Natural killer cell treated with Interleukin-12 subunit alpha and Interleukin-12 subunit beta and Interleukin-15 and Interleukin-18, amount 100 ng/mL, for 72 hours (primary cell): ENCODE data around the gene SMURF1. TPM values are rescaled to one million over a fixed set of nuclear protein-coding genes. Genes with fewer than 3 reads are reported as not detected.

Source experiments
- ATAC-seq, 2 donors: fragments of 150-1000 bp; cut with Tn5 transposase in 1 of 2; sonication (Bioruptor Pico), chemical (Tn5 transposase) in 1 of 2; 2 replicates each; pipeline ENCODE4 v1.10.0; 2021
- DNase-seq: peaks from one replicate; pipeline ENCODE4 v3.0.0; 2022; ENCODE audit warnings: low spot score
- H3K27ac Mint-ChIP-seq, 2 donors: 1 replicate in 1 of 2; 2 replicates in 1 of 2; pipeline ENCODE4 v1.8.0; 2022; ENCODE audit warnings: mixed read lengths in 2 of 2, mild to moderate bottlenecking in 1 of 2, moderate library complexity in 1 of 2
- H3K27me3 Mint-ChIP-seq, 2 donors: 1 replicate in 1 of 2; 2 replicates in 1 of 2; pipeline ENCODE4 v1.8.0; 2022; ENCODE audit warnings: mixed read lengths in 2 of 2
- H3K36me3 Mint-ChIP-seq: one replicate; pipeline ENCODE4 v1.8.0; 2022; ENCODE audit warnings: mixed read lengths
- H3K4me1 Mint-ChIP-seq, 2 donors: 1 replicate in 1 of 2; 2 replicates in 1 of 2; pipeline ENCODE4 v1.8.0; 2022; ENCODE audit warnings: low read depth in 2 of 2, mixed read lengths in 2 of 2, mild to moderate bottlenecking in 1 of 2
- H3K4me3 Mint-ChIP-seq: one replicate; pipeline ENCODE4 v1.8.0; 2022; ENCODE audit warnings: mixed read lengths
- H3K9me3 Mint-ChIP-seq: 2 replicates; pipeline ENCODE4 v1.8.0; 2022; ENCODE audit warnings: mixed read lengths
- total RNA-seq, 2 donors: library from RNA; stranded (reverse); gene quantifications; one replicate each; pipeline ENCODE4 v1.2.3, GENCODE V29; 2022

Gene SMURF1
- total RNA-seq, 2 donors from 2014 or later = 19.9 to 27.1 TPM

DNA sequence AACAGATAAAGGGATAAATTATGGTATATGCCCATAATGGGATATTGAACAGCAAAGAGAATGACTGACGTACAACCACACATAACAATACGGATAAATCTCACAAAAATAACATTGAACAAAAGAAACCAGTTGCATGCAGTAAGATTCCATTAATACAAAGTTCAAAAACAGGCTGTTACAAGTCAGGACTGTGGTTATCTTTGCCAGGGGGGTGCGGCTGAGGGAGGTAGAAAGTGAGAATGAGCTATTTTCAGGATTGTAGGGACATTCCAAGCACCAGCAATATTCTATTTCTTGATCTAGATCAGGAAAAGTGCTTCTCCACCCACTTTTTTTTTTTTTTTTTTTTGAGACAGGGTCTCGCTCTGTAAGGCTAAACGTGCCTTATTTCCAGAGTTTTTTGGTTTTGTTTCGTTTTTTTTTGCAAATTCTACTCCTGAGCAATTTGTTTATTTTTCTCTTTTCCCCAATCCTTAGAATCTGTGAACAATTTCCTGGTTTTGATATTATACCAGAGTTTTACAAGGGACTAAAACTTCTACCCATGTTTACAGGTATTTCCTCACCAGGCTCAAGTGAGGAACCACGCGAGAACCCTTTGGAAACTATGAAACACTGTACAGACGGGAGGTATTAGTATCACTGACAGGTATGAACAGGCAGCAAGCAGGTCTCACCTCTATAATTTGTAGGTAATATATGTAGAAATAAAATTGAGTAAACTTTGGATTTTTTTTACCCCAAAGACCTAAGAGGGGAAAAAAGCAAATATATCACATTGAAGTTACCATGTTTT is 9.9 kb downstream of the SMURF1 start:
- peaks cover 38% of the 10 kb centered on the region in 2 donors for H3K4me1 Mint-ChIP-seq

DNA sequence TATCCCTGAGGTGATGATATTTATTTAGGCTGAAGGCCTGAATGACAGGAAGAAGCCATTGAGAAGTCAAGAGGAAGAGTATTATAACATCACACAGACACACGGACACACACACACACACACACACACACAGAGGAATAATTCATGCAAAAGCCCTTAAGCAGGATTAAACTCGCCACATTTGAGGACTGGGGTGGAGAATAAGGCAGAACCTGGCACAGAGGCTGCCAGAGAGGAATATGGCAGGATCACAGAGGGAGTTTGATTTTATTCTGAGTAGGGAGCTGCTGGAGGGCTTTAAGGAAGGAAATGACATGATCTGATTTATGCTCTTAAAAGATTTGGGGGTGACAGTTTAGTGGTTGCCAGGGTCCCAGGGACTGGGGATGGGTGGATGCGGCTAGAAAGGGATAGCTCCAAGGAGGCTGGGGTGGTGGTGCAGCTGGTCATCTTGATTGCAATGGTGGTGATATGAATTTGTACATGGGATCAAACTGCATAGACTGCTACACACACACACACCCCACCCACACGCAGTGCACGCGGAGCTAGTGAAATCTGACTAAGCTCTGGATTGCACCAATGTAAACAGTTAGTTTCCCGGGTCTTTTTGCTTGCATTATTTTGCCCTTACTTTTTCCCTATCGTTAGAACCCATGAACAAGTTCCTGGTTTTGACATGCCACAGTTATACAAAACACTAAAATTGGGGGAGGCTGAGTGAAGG is 11.2 kb downstream of the SMURF1 start:
- H3K27me3 Mint-ChIP-seq = no peaks in the 10 kb centered on the region
- no peaks in the 10 kb centered on the region for H3K36me3 Mint-ChIP-seq
- H3K4me3 Mint-ChIP-seq = no peak overlapping the region
- peaks cover 29 to 30% of the 10 kb centered on the region in 2 donors for H3K4me1 Mint-ChIP-seq
- ATAC-seq (no peak), DNase-seq (no peak)
- H3K27ac Mint-ChIP-seq = no peak overlapping the region
- H3K9me3 Mint-ChIP-seq = no peaks in the 10 kb centered on the region

More for the DNA sequence above, 9.9 kb downstream of the SMURF1 start:
- Mint-ChIP-seq H3K4me3 (no peak overlapping the region), H3K36me3 (no peaks in the 10 kb centered on the region), H3K9me3 (no peaks in the 10 kb centered on the region), H3K27me3 (no peaks in the 10 kb centered on the region), H3K27ac (no peak overlapping the region)
- no peak for ATAC-seq
- DNase-seq = no peak

DNA sequence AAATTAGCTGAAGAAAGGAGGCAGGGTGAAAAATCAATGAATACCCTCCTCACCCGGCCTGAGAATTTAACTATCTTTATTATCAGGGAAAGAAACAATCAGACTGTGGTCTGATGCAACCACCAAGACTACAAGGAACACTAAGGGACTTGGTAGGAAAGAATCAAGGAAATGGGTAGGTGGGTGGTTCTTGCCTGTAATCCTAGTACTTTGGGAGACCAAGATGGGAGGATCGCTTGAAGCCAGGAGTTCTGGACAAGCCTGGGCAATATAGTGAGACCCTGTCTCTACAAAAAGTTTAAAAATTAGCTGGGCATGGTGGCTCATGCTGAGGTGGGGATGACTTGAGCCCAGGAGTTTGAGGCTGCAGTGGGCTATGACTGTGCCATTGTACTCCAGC is 12.6 kb downstream of the SMURF1 start:
- Mint-ChIP-seq H3K27ac (no peak overlapping the region), H3K4me1 (peaks cover 31 to 36% of the 10 kb centered on the region in 2 donors), H3K9me3 (no peaks in the 10 kb centered on the region), H3K36me3 (no peaks in the 10 kb centered on the region), H3K27me3 (no peaks in the 10 kb centered on the region), H3K4me3 (no peak overlapping the region)
- ATAC-seq (no peak), DNase-seq (no peak)

DNA sequence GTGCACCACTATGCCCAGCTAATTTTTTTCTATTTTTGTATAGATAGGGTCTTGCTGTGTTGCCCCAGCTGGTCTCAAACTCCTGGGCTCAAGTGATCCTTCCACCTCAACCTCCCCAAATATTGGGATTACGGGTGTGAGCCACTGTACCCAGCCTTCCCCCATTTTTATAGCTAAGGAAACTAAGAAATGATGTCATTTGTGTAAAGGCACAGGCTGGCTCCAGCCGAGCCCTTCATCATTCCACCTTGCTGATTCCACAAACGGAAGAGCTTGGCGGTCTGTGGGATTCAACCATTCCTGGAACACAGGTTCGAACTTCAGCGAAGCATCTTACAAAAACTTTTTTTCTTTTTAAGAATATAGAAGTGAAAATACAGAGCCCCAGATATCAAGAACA is 14.4 kb downstream of the SMURF1 start:
- peaks cover 34% of the 10 kb centered on the region in 2 donors for H3K4me1 Mint-ChIP-seq

DNA sequence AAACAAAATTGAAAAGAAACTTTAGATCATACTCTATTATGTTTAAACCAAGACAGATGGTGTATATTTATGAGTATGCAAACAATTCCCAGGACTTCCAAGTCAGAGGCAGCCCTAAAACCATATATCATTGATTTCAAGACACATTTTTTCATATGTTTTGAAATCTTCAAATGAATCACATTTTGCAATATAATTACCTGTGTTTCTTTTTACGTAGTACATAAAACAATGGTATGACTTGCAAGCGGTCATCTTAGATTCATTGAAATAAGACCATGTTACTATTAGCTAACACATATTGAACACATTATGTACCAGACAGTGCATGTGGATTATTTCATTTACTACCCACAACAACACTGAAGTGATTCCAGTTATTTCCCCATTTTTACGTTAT is 14.9 kb downstream of the SMURF1 start:
- Mint-ChIP-seq H3K36me3 (no peaks in the 10 kb centered on the region), H3K9me3 (no peaks in the 10 kb centered on the region), H3K27ac (no peak overlapping the region), H3K4me3 (no peak overlapping the region), H3K4me1 (peaks cover 36 to 37% of the 10 kb centered on the region in 2 donors), H3K27me3 (no peaks in the 10 kb centered on the region)
- DNase-seq (no peak), ATAC-seq (no peak)

More for the DNA sequence above, 14.4 kb downstream of the SMURF1 start:
- DNase-seq (no peak), ATAC-seq (no peak)
- H3K27me3 Mint-ChIP-seq = no peaks in the 10 kb centered on the region
- no peak overlapping the region for H3K4me3 Mint-ChIP-seq
- H3K36me3 Mint-ChIP-seq = no peaks in the 10 kb centered on the region
- no peaks in the 10 kb centered on the region for H3K9me3 Mint-ChIP-seq
- H3K27ac Mint-ChIP-seq = no peak overlapping the region

DNA sequence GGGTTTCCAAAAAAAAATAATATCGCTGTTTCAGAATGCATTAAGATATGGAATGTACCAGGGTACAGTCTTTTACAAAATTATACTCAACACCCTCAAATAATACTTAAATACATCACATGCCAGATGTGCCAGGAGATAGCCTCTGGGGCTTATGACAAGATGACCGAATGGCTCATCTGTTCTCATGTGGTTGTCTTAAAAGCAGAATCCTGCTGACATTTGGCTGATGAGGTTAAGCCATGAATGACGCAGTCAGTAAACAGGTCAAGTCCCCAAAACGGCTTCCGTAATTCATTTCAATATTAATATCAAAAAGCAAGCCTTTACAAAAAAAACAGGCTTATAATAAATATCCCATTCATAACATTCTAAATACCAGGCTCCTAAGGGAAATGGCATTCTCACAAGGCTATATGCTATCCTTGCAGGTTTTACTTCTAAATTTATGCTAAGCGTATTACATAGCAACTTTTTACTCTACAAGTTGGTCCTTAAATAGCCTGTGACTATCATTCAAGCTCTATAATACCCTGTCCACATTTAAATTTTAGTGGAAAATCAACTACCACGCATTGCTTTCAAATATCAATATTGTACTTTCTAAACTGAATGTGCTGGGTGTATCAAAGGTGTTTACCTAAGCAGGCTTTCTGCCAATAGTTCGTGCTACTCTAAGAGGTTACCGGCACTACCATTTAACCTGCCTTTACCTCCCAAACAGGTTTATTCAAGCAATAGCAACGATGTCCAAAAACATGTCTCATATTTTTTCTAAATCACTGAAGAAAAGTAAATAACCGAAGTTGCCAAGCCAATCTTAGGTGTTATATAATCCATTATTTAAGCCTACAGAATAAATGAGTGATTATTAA is 15.6 kb downstream of the SMURF1 start:
- H3K27me3 Mint-ChIP-seq = no peaks in the 10 kb centered on the region
- no peak for DNase-seq
- no peaks in the 10 kb centered on the region for H3K36me3 Mint-ChIP-seq
- no peak overlapping the region for H3K4me3 Mint-ChIP-seq
- H3K27ac Mint-ChIP-seq = no peak overlapping the region
- no peak for ATAC-seq
- H3K4me1 Mint-ChIP-seq = peaks cover 37 to 39% of the 10 kb centered on the region in 2 donors
- no peaks in the 10 kb centered on the region for H3K9me3 Mint-ChIP-seq

DNA sequence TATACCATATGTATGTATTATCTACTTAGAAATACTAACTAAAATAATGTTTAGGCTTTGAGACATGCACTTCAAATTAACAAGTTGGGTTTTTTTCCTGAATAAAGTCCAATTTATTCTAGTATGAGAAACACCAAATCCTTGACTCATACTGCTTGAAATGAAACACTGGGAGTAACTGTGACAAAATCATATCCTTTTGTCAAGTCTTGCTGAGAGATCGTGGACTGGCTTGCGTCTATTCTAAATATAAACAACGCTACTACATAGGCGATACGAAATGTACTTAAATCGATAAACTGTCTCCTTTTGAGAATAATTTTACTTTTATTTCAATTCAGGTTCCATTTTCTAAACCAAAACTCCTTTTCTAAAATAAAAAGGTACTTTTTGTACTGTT is 16.3 kb downstream of the SMURF1 start:
- Mint-ChIP-seq H3K27me3 (no peaks in the 10 kb centered on the region), H3K27ac (no peak overlapping the region), H3K4me3 (no peak overlapping the region), H3K9me3 (no peaks in the 10 kb centered on the region), H3K4me1 (peaks cover 30 to 36% of the 10 kb centered on the region in 2 donors), H3K36me3 (no peaks in the 10 kb centered on the region)
- ATAC-seq = no peak
- DNase-seq = no peak

DNA sequence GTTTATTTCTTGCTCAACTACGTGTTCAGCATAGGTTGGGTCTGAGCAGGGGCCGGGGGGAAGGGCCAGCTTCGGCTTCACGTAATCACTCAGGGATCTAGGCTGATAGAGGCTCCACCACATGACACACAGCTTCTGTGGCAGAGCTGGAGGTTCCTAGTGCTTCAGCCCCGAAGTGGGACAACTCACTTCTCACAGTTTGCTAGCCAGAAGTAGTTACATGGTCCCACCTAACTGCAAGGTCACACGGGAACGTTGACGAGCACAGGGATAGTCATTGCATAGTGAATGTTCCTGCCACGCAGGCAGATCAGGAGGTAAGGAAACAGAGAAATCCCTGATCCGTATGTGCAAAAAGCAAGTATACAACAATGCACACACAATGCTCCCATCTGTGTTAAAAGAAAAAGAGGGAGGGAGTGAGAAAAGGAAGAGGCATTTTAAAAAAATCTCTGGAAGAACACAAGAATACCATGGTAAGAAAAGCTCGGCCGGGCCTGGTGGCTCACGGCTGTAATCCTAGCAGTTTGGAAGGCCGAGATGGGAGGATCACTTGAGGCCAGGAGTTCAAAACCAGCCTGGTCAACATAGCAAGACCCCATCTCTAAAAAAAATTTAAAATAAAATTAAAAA is 16.9 kb downstream of the SMURF1 start:
- Mint-ChIP-seq H3K4me3 (no peak overlapping the region), H3K4me1 (peaks cover 24 to 30% of the 10 kb centered on the region in 2 donors), H3K27ac (no peak overlapping the region), H3K36me3 (no peaks in the 10 kb centered on the region), H3K27me3 (no peaks in the 10 kb centered on the region), H3K9me3 (no peaks in the 10 kb centered on the region)
- DNase-seq = no peak
- no peak for ATAC-seq

DNA sequence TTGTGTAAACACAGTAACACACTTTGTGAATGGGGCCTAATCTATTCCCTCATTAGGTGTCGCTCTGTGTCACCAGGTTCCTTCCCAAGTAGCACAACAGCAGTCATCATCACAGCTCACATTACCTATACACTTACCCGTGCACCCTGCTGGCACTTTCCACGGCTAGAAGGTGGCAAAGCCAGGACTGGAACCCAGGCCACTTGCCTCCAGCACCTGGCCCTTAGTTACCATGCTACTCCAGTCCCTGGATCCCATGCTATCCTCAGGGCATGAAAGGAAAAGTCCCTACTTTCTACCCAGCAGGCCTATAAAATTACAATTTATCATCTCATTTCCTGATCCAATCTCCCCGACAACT is 18.4 kb downstream of the SMURF1 start:
- no peaks in the 10 kb centered on the region for H3K27me3 Mint-ChIP-seq
- peaks cover 2% of the 10 kb centered on the region for H3K36me3 Mint-ChIP-seq
- no peak for ATAC-seq
- DNase-seq = no peak
- no peak overlapping the region for H3K27ac Mint-ChIP-seq
- H3K4me1 Mint-ChIP-seq = peaks cover 23 to 33% of the 10 kb centered on the region in 2 donors
- no peak overlapping the region for H3K4me3 Mint-ChIP-seq
- no peaks in the 10 kb centered on the region for H3K9me3 Mint-ChIP-seq

DNA sequence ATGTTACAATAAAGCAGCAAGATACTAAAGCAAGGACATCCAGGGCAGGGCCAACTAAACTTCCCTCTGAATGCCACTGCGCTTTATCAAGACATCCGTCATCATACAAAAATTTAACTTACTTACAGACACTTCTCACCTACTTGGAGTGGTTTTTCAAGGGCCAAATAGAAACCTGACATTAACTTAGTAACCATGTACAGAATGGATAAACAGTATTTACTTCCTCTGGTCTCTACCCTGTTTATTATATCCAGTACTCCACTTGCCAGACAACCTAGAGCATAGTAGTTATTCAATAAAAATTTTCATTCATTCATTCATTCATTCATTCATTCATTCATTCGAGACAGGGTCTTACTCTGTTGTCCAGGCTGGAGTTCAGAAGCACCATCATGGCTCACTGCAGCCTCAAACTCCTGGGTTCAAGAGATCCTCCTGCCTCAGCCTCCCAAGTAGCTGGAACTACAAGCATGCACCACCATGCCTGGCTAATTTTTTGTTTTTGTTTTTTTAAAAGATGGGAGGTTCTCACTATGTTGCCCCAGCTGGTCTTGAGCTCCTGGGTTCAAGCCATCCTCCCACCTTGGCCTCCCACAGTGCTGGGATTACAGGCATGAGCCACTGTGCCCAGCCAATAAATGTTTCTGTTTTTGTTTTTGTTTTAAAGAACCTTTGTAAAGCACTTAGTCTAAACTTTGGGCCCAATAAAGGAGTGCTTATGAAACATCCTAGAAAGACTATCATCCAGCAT is 19.0 kb downstream of the SMURF1 start:
- Mint-ChIP-seq H3K27ac (no peak overlapping the region), H3K36me3 (peaks cover 7% of the 10 kb centered on the region), H3K27me3 (no peaks in the 10 kb centered on the region), H3K4me3 (no peak overlapping the region), H3K4me1 (peaks cover 29 to 39% of the 10 kb centered on the region in 2 donors), H3K9me3 (no peaks in the 10 kb centered on the region)
- DNase-seq (no peak), ATAC-seq (no peak)

DNA sequence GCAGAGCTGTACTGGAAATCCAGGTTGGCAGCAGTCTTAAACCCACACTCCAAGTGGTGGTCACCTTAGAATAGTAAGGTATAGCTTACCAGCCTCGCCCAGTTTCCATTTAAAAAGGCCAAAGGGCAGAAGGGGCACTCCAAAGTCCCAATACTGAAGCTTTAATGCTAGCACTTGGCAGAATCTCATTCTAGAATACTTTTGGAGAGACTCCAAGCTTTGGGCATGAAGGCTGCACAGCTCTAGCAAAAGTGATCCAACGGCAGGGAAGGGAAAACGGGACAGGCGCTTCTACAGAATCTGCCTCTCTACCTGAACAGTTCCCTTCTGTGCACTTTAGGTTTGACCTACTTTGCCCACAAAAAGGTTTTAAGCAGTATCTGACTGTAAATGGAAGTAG is 19.7 kb downstream of the SMURF1 start:
- no peaks in the 10 kb centered on the region for H3K27me3 Mint-ChIP-seq
- H3K36me3 Mint-ChIP-seq = peaks cover 11% of the 10 kb centered on the region
- H3K4me1 Mint-ChIP-seq = peaks cover 31 to 41% of the 10 kb centered on the region in 2 donors
- ATAC-seq = no peak
- no peak for DNase-seq
- no peak overlapping the region for H3K4me3 Mint-ChIP-seq
- no peaks in the 10 kb centered on the region for H3K9me3 Mint-ChIP-seq
- H3K27ac Mint-ChIP-seq = no peak overlapping the region

DNA sequence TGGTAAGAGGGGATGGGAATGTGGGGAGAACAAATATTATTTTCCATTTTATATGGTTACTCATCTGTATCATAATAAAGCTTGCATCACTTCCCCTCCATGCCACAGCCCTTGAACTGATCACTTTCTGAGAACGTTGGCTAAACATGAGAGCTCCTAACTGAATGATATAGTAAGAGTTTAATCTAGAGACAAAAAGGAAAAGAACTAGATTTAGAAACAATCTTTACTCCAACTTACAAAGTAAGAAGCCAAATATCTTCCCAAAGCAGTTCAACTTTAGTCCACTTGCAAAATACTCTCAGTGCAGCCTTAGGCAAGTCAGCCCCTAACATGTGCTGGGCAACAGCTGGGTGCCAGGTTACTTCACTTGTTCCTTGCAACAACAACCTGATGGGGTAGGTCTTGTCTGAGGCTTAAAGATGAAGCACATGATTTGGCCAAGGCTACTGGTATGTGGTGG is 20.3 kb downstream of the SMURF1 start:
- H3K9me3 Mint-ChIP-seq = no peaks in the 10 kb centered on the region
- H3K36me3 Mint-ChIP-seq = peaks cover 11% of the 10 kb centered on the region
- ATAC-seq (no peak), DNase-seq (no peak)
- H3K4me3 Mint-ChIP-seq = no peak overlapping the region
- H3K27ac Mint-ChIP-seq = no peak overlapping the region
- H3K27me3 Mint-ChIP-seq = no peaks in the 10 kb centered on the region
- H3K4me1 Mint-ChIP-seq = peaks cover 32 to 41% of the 10 kb centered on the region in 2 donors

DNA sequence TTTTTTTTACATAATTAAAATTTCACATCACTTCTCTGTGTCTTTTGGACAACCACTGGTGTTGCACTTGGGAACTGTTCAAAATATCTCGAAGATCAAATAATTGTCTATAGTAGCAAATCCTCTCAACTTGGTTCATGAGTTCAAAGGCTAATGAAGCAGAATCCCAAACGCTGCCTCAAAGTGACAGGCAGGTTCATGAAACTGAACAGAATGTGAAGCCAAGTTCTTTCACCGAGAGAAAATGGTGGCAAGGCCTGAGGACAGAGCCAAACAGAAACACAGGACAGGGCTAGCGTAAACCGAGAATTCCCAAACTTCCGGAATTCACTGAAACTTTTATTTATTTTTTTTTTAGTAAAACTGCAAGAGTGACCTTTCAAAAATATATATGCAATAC is 21.1 kb downstream of the SMURF1 start:
- Mint-ChIP-seq H3K4me3 (no peak overlapping the region), H3K27ac (no peak overlapping the region), H3K27me3 (no peaks in the 10 kb centered on the region), H3K9me3 (no peaks in the 10 kb centered on the region), H3K4me1 (peaks cover 40 to 49% of the 10 kb centered on the region in 2 donors), H3K36me3 (peaks cover 11% of the 10 kb centered on the region)
- no peak for DNase-seq
- no peak for ATAC-seq
